Choroid plexus epithelial cell (primary cell): Measurements from ENCODE around the gene SPC25.
"Not testable (repeated sequence)": the region's sequence is repeated elsewhere in the genome, so short reads cannot be mapped to it uniquely, and the experiment has no call there.

Source experiments
- DNase-seq: peaks from one replicate; pipeline ENCODE4 v3.0.0-alpha.2; 2010; ENCODE audit warnings: low read depth
- H3K4me3 ChIP-seq: 2 replicates; pipeline ENCODE4 v1.5.1; 2011; ENCODE audit warnings: low read depth, mild to moderate bottlenecking, control low read depth, low read length, moderate library complexity
- CTCF ChIP-seq: conservative IDR thresholded peaks from 2 replicates; pipeline ENCODE4 v1.5.1; 2011; ENCODE audit warnings: low read depth, mild to moderate bottlenecking, control low read depth, inconsistent platforms, low read length, moderate library complexity

SPC25 gene, protein sequence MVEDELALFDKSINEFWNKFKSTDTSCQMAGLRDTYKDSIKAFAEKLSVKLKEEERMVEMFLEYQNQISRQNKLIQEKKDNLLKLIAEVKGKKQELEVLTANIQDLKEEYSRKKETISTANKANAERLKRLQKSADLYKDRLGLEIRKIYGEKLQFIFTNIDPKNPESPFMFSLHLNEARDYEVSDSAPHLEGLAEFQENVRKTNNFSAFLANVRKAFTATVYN

GRCh38 chr2:168890006-168890782 is at the start of gene SPC25:
SPC25 (minus strand) TSS chr2:168890430; CDS start chr2:168889519, 911 bp downstream.
- peak within 1 kb of the TSS; percentile 85 for H3K4me3 ChIP-seq
- no peak for TF ChIP-seq CTCF

DNA sequence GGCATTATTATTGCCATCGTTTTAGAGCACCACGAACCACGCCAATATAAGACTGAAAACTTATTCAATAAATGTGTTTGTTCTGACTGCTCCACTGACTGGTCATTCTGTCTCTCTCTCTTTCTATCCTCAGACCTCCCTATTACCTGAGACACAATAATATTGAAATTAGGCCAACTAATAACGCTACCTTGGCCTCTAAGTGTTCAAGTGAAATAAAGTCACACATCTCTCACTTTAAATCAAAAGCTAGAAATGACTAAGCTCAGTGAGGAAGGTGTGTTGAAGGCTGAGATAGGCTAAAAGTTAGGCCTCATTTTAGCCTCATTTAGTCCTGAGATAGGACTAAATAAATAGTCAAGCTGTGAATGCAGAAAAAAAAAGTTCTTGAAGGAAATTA is 49.7 kb upstream of the SPC25 start:
- no peak for TF ChIP-seq CTCF

More at GRCh38 chr2:168890006-168890782, at the start of gene SPC25:
- peak; percentile 92 for DNase-seq

GRCh38 chr2:168939061-168939460 is 48.8 kb upstream of the SPC25 start:
- no peak for DNase-seq
- no peak for TF ChIP-seq CTCF

More for the DNA sequence above, 49.7 kb upstream of the SPC25 start:
- no peak for DNase-seq
- H3K4me3 ChIP-seq, result no peak overlapping the region

GRCh38 chr2:168935810-168936581 is 45.8 kb upstream of the SPC25 start:
- peak; percentile 87 for DNase-seq
- no peak overlapping the region for H3K4me3 ChIP-seq
- TF ChIP-seq CTCF, result no peak

More at GRCh38 chr2:168939061-168939460, 48.8 kb upstream of the SPC25 start:
- no peak overlapping the region for H3K4me3 ChIP-seq

DNA sequence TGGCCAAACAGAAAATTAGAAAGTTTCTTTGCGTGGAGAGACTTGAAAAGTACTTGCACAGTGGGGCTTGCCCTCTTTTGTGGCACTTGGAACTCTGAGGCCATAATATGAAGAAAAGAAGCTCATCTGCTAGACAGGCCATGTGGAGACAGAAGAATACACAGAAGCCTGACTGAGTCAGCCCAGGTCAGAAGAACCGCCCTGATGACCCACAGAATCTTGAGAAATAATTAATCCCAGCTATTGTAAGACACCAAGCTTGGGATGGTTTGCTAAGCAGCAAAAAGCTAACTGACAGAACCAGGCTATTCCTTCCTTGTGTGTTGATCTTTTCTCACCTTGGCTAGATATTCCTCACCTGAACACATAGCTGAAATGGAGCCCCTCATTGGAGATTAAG is 44.6 kb upstream of the SPC25 start:
- no peak for DNase-seq
- no peak for TF ChIP-seq CTCF
- no peak overlapping the region for H3K4me3 ChIP-seq

DNA sequence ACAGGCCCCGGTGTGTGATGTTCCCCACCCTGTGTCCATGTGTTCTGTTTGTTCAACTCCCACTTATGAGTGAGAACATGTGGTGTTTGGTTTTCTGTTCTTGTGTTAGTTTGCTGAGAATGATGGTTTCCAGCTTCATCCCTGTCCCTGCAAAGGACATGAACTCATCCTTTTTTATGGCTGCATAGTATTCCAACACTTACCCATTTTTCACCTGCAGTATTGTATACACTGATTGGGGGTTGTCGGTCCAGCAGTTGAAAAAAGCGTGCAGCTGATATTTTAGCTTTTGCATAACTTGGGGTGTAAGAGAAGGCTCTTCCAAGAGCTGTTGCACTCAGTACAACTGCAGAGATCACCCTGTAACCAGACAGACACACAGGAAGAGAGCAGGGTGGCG is 41.9 kb upstream of the SPC25 start:
- DNase-seq, result not testable (repeated sequence)

DNA sequence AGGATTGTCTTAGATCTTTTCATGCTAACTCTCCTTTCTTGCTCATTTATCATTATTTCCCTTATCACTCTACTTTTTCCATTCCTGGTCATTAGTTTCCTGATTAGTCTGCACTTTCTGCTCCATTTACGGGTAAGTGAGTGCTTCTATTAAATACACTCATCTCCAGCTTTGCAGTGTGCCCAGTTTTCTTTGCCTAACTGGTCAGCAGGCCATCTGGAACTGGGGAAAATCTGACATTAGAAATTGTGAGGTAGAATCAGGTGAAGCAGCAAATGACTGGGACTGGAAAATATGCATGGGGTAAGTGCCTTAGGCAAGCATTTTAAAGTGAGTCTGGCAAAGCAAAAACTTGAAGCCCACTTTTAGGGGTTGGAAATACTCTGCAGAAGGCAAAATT is 40.0 kb upstream of the SPC25 start:
- no peak for DNase-seq

More for the DNA sequence above, 41.9 kb upstream of the SPC25 start:
- not testable (repeated sequence) for H3K4me3 ChIP-seq

More for the DNA sequence above, 40.0 kb upstream of the SPC25 start:
- no peak overlapping the region for H3K4me3 ChIP-seq
- no peak for TF ChIP-seq CTCF
